ENCODE data around the gene RAB31.

DNA sequence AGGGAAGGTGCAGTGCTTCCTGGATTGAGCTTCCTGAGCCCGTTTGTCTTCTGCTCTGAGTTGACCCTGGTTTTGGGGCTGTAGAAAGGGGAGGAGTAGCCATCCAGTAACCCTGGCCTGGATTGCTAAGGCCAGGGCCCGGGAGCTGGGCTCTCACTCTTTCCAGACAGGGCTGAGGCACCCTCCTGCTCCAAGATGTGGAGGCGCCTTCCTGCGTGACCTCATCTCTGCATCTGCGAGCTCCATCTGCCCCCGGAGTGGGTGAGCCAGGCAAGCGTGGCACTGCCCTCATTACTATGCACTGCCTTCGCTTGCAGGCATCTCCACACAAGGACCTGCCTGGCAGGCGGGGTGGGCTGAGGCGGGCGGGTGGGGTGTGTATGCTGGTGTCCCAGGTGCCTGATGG lies 58.0 kb downstream of the RAB31 start:
- TF ChIP-seq, protein P1, sequence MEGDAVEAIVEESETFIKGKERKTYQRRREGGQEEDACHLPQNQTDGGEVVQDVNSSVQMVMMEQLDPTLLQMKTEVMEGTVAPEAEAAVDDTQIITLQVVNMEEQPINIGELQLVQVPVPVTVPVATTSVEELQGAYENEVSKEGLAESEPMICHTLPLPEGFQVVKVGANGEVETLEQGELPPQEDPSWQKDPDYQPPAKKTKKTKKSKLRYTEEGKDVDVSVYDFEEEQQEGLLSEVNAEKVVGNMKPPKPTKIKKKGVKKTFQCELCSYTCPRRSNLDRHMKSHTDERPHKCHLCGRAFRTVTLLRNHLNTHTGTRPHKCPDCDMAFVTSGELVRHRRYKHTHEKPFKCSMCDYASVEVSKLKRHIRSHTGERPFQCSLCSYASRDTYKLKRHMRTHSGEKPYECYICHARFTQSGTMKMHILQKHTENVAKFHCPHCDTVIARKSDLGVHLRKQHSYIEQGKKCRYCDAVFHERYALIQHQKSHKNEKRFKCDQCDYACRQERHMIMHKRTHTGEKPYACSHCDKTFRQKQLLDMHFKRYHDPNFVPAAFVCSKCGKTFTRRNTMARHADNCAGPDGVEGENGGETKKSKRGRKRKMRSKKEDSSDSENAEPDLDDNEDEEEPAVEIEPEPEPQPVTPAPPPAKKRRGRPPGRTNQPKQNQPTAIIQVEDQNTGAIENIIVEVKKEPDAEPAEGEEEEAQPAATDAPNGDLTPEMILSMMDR (IDR thresholded peaks at IDR 0.05; ENCODE audit: poor library complexity) = no peak
- no peak for TF ChIP-seq EZH2 (IDR thresholded peaks at IDR 0.05; ENCODE audit: borderline replicate concordance)
- TF ChIP-seq EZH2phosphoT487 (IDR thresholded peaks at IDR 0.05; ENCODE audit: low read depth, severe bottlenecking, unreplicated experiment) = no peak
